GM21360 (cell line): ENCODE measurements around the gene DAGLB.

ENCODE experiments used
- ATAC-seq: cut with Tn5 transposase; IDR thresholded peaks from one replicate; pipeline ENCODE4 v1.9.1; 2021; ENCODE audit warnings: mild to moderate bottlenecking, moderate library complexity; ENCODE audit not compliant: unreplicated experiment

Gene DAGLB

DNA sequence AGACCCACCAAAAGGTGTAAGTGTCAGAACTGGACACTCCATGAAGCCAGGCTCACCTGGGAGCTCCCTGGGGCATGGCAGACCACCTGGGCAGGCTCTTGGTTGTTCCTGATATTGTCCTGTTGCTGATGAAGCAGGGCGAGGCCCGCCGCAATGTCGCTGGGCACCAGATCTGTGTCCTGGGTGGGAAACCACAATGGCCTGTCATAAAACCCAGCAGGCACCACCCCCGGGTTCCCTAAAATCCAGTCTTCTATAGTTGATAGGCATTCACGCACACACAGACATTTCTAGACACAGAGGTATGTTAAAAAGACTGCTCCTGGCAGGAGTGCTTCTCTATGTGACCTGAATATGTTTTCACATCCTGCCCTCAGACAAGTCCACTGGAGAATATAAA lies 15.0 kb downstream of the DAGLB start:
- ATAC-seq: no peak

DNA sequence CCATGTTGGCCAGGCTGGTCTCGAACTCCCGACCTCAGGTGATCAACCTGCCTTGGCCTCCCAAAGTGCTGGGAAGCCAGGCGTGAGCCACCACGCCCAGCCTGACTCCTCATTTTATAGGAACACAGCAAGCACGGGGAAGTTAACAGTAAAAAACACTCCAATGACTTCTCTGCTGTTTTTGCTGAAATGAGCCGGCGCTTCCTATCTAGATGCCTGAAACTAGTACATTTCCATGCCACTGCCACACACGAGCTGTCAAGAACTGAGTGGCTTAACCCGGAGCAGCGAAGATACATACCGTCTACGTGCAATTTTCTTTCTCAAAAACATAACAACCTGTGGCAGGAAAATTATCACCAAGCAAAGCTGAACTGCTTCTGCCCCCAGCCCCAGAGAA lies 16.8 kb downstream of the DAGLB start:
- ATAC-seq: no peak

DNA sequence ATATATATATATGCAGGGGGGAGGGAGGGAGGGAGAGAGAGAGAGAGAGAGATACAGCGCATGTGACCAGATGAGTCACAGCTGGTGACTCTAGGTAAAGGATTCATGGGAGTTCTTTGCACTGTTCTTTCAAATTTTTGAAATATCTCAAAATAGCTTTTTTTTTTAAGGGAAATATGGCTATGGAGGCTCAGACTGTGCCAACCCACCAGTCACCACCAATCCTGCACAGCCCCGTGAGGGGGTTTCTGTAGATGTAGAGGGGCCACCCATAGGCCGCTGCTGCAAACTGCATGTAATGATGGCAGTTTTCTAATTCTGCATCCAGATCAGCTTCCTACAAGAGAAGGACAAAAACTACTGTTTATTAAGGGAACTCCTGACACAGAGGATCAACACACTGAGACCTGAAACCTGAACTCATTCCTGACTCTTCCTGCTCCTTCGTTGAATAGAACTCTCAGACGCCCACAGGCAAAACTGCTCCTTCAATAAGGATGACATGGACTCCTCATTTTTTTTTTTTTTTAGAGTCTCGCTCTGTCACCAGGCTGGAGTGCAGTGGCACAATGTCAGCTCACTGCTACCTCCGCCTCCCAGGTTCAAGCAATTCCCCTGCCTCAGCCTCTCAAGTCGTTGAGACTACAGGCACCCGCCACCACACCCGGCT lies 17.3 kb downstream of the DAGLB start:
- ATAC-seq: no peak

DNA sequence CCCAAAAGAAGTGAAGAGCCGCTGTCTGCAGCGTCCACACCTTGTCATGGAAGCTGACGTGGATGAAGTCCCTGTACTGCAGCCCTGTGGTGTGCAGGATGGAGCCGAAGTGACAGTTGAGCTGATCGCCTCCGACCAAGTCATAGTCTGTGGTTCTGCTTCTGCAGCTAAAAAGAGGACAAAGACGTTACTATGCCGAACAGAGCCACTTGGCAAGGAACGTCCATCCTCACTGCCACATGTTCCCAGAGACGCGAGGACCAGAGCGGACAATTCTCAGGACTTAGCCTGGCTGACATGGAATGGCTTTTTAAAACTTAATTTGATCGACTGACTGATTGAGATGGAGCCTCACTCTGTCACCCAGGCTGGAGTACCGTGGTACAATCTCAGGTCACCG lies 21.8 kb downstream of the DAGLB start:
- no peak for ATAC-seq

DNA sequence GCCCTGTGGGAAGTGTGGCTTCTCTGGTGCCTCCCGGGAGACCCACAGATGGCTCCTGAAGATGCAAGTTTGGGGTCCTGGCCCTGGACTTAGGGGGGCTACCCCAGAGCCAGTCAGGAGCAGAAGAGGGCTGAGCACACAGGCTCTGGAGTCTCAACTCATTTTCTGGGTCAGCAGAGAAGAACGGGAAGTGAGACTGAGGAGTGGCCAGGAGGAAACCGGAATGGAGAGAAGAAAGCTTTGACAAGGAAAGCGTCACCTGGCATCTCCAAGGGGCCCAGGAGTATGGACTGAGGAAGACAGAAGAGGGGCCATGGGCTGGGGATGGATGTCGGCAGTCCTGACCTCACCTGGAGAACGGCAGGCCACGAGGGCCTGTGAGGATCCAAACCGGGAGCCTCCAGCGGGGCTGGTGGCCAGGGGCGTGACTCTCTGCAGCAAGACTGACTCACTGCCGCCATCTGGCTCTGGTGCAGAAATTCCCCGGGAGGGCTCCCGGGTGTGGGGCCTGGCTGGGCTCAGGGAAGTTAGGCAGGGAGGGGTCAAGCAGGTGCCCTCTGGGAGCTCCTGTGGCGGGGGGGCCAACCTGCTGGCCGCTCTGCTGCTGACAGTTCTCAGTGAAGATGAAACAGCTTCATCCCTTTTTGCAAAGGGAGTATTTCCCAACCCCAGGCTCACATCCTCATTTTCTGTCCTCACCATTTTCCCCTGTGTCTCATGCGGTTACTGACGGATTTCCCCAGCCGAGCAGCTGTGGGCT lies 23.6 kb downstream of the DAGLB start:
- no peak for ATAC-seq

DNA sequence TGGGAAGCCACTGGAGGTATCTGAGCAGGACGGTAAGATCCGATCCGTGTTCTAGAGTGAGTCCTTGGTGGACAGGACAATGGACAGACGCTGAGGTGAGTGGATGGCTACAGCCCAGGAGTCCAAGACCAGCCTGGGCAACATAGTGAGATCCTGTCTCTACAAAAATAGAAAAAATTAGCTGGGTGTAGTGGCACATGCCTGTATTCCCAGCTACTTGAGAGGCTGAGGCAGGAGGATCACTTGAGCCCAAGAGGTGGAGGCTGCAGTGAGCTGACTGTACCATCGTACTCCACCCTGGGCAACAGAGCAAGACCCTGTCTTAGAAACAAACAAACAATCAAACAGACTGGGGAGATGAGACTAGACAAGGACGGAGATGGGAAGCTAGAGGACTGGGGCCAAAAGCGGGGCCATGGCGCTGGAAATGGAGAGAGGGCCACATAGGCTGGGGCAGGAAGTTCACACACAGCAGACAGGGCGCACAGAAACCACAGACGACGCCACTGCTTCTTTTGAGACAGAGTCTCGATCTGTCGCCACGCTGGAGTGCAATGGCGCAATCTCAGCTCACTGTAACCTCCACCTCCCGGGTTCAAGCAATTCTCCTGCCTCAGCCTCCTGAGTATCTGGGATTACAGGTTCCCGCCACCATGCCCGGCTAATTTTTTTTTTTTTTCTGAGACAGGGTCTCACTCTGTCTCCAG lies 24.7 kb downstream of the DAGLB start:
- ATAC-seq: no peak

DNA sequence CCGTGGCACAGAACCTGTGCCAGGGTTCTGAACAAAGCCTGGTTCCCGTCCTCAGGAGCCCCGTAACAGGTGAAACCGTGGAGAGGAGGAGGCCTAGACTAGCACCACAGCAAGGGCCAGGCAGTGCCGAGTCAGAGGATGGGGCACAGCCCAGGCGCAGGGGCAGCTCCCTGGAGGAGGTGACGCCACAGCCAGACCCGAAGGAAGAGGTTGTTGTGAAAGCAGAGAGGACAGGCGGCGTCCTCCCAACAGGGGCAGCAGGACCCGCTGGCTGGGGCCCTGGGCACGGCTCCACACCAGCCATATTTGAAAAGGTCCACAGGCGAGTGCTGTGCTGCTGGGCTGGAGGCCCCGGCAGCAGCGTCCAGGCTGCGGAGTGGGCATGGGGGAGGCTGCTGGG lies 25.7 kb downstream of the DAGLB start:
- ATAC-seq: no peak

DNA sequence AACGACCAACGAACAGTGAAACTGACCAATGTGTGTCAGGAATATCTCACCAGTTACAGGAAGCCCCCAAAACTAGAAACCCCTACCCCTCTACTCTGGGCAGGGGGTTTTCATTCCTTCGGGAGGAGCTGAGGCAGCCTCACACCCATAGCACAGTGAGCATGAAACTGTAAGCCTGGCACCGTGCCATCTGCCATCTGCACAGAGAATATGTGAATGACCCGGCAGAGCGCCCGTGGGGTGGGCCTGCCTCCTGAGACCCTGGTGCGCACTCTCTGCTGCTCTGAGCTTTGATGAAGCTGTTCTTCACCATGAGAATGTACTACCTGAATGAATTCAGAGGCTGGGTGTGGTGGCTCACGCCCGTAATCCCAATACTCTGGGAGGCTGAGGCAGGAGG lies 27.1 kb downstream of the DAGLB start:
- ATAC-seq: no peak

DNA sequence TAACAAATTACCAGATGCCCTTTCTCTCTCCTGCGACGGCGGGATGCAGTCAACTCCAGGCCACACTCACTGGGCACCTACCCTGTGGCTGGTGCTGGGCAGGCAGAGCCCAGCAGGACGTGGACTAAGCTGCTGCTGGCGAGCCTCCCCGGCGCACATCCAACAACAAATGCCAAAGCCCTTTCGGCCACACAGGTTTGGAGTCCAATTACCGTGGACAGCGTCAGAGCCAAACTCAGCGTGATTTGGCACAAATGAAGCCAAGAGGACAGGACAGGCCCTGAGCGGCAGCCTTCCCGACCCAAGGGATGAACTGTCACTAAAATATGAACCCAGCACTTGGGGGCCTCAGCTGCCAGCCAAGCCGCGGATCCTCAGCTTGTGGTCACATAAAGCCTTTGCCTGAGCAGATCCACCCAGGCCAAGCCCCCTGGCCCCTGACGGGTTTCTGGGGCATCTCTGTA lies 28.4 kb downstream of the DAGLB start:
- no peak for ATAC-seq

DNA sequence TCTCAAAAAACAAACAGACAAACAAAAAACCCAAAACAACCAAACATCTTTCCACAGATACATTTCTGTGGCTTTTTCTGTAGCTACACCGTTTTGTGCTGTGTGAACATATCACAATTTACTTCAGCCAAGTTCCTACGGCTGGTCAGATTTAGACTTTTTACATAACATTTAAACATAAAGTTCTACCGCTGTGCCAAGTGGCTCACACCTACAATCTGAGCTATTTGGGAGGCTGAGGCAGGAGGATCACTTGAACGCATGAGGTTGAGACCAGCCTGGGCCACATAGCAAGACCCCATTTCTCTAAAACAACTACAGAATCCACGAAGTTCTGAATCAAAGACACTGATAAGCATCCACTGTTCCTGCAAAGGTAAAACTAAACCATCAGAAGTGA lies 30.3 kb downstream of the DAGLB start:
- no peak for ATAC-seq

DNA sequence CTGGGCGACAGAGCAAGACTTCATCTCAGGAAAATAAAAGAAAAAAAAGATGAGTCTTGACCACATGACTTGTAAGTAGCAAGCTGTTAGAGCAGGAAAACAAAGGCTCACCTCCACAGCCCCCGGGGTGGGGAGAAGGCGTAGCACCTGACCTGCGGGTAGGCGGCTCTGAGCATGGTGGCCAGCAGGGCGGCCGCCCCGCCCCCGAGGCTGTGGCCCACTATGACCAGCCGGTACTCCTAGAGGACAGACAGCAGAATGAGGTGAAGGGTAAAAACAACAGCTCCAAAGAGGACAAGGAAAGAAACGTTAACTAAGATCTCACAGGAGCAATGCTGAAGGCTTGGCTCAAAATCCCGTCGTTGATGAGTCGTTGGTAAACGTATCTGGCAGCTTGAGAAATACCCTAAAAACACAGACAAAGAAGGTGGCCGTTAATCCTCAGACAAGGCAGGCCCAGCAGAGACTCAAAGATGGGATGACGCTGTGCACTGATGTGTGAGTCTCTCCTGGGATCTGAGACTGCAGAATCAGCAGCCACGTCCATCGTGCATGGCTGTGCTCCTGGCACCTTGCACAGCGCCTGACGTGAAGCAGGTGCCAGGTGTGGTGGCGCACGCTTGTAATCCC lies 31.1 kb downstream of the DAGLB start:
- no peak for ATAC-seq

DNA sequence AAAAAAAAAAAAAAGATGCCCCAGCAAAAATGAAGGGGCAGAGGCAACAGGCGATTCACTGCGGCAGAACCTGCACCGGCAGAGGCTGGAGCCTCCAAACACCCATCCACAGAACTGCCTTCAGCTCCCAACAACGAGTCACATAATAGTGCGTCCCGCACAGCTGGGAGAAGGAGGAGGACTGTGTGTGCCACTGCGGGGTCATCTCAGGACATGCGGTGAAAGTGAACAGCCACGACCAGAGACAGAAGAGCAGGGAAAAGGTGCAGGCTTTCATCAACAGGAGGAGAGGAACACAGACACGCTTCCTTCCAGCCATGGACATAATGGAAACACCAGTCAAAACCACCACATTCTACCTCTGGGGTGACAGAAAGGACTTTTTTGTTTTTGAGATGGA lies 34.1 kb downstream of the DAGLB start:
- ATAC-seq: no peak

DNA sequence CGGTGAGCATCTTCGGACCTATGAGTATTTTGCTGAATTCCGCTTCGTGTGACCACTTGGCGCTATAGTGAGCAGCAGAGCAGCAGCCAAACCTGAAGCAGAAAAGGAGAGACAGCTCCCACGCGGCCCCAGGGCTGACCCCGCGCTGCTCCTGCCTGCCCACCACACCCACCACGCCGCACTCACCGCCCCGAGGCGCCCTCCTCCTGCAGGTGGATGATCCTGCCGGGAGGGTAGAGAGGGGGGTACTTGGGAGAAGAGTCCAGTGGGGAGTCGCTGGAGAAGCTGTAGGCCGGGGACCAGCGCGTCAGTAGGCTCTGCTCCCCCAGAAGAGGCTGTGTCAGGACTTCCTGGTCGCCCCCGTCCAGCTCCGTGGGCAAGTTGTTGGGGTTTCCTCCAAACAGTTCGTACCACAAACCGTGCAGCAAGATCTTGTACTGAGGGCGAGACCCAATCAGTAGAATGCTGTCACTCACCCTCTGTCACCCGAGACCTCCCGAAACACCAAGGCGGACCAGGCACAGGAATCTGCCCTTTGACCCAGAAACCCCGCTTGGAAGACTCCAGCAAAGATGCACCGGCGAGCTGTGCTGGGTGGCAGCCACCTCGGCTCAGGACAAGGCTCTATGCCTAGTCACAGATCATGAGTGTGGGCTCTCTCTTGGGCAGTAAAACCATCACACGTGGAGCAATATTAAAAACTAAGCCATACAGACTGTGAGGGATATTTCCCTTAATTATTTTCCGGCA lies 37.6 kb downstream of the DAGLB start:
- ATAC-seq: no peak

DNA sequence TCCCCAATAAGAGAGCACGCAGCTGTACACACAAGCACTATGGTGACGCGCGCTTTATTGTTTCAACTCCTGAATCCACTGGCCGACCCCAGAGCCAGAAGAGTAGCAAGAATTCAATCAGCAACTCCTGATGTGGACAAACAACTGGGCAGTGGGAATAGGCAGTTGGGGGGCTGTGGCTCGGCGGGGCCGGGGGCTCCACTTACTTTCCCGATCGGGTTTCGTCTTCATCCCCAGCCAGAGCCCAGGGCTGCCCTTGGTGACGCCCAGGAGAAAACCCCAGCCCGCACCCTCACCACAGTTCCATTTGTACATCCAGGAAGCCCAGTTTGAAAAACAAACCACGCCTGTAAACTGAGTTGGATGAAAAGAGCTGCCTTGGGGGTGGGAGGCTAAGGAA lies 38.7 kb downstream of the DAGLB start:
- no peak for ATAC-seq

DNA sequence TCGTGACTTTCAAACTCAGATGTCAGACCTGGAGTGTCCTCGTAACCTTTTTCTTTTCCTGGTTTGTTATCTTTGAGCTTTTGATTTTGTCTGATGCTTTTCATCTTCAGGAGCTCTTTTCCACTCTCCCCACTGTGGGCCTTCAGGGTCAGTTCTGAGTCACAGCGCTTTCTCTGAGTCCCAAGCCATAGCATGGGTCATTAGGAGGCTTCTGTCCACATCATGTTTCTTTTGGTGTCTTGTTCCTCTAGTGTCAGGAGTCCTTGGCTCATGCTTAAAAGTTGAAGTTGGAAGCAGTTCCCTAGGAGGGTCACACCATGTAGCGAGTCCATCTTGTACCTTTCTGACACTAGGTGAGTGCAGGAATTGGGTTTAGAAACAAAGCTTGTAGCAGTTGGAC lies 40.3 kb downstream of the DAGLB start:
- ATAC-seq: no peak

DNA sequence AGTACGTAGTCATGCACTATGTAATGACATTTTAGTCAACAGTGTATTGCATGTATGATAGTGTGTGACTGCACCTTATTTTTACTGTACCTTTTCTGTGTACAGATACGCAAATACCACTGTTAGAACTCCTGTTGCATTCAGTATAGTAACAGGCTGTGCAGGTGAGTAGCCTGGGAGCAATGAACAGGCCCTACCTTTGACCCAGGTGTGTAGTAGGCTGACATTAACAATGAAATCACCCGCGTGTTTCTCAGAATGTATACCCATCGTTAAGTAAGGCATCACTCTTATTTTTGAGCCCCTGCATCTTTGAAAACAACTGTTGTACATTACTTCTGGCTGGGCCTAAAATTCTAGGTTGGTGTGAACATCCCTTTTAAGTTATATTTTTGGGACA lies 41.6 kb downstream of the DAGLB start:
- no peak for ATAC-seq

DNA sequence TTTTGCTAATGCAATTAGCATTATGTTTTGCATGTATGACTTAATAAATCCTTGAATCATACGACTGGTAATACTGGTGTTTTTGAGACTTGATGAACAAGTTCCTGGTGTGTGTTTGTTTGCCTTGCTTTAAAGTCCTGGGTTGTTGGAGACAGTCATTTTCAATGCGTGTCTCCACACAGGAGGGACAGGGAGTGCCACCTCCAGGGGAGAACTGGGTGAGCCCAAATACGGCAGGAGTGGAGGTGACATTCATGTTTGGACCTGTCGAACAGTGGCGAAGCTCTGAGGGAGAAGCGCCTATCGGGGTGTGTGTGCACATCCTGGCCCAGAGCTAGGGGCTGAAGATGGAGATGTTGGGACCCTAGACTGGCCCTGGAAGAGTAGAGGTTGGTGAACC lies 43.8 kb downstream of the DAGLB start:
- ATAC-seq: no peak

DNA sequence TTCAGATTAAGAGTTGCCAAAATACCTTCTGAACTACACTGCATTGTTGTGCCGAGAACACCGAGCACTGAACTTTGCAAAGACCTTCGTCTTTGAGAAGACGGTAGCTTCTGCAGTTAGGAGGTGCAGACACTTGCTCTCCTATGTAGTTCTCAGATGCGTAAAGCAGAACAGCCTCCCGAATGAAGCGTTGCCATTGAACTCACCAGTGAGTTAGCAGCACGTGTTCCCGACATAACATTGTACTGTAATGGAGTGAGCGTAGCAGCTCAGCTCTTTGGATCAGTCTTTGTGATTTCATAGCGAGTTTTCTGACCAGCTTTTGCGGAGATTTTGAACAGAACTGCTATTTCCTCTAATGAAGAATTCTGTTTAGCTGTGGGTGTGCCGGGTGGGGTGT lies 45.0 kb downstream of the DAGLB start:
- no peak for ATAC-seq

DNA sequence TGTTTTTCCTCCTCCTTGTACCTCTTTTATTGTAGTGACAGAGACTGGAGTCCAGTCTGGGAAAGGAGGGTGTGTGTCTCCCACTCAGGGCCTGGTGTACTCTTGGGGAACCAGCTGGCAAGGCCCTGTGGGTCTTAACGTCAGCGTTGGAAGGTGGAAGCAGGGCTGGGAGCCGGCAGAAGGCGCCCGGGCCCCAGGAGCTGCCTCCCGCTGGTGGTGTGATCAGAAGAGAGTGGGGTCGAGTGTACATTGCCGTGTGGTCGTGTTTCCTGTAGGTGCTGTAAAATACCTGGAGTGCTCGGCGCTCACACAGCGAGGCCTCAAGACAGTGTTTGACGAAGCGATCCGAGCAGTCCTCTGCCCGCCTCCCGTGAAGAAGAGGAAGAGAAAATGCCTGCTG lies 45.7 kb downstream of the DAGLB start:
- no peak for ATAC-seq

DNA sequence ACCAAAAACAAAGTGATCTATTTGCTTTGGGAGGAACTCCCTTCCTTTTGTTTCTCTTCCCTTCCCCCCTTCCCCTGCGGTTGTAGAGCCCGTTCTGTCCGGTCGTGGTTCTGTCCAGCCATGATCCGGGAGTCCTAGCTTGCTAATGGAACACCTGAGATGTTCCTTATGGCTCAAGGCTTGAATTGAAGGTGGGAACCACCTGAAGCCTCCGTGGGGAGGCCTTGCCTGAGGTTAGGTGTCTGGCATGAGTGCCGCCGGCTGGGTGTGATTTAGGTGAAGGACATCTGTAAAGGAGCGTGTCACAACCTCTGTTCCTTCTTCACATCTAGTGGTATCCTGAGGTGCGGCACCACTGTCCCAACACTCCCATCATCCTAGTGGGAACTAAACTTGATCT lies 46.2 kb downstream of the DAGLB start:
- ATAC-seq: no peak
